ENCODE data around the gene FER1L5. TPM values are rescaled to one million over a fixed set of nuclear protein-coding genes. Genes with fewer than 3 reads are reported as not detected.

FER1L5 gene
- total RNA-seq, 1 donor from 2014 or later = not detected

DNA sequence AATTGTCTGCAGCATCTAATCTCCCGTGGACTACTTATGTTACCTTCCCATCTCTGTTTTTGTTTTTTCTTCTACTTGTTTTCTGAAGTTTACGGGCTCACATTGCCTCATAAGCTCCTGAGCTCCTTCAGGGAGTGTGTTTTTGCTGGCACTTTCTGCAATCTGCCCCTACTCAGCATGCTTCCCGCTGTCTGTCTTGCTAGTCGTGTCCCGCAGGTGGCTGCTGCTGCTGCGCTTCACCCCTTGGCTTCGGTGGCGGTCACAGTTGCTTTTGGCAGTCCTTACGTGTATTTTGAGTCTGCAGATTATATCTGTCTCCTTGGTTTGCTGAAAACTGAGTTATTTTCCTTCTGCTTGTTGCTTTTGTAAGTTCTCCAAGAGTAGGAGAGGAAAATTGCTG is 37.3 kb downstream of the FER1L5 start:
- DNase-seq (ENCODE audit: low read depth) = no peak

DNA sequence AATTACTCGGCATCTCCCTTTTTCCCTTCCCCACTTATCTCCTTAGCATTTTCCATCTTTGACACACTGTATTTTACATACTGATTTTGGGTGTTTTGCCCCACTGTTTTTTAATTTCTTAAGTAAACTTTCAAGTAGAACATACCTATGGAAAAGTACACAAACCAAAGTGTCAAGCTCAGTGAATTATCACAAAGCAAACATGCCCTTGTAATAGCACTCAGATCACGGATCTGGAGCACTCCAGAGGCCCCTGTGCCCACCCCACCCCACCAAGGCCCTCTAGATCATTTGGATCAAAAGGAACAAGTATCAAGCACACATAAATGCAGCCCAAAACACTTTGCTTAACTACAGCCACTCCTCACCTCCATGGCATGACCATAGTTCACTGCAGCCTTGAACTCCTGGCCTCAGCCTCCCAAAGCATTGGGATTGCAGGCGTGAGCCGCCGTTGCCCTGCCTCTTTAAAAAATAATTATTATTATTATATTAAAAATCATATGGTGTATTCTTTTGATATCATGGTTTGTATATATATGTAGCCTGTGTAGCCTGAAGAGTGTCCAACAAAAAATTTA is 38.1 kb downstream of the FER1L5 start:
- no peak for DNase-seq (ENCODE audit: low read depth)

GRCh38 chr2:96681540-96681939 is 39.0 kb downstream of the FER1L5 start:
- DNase-seq (ENCODE audit: low read depth) = no peak

- no peak for DNase-seq (ENCODE audit: low read depth)
Observed at GRCh38 chr2:96683307-96683706, 40.7 kb downstream of the FER1L5 start.

DNA sequence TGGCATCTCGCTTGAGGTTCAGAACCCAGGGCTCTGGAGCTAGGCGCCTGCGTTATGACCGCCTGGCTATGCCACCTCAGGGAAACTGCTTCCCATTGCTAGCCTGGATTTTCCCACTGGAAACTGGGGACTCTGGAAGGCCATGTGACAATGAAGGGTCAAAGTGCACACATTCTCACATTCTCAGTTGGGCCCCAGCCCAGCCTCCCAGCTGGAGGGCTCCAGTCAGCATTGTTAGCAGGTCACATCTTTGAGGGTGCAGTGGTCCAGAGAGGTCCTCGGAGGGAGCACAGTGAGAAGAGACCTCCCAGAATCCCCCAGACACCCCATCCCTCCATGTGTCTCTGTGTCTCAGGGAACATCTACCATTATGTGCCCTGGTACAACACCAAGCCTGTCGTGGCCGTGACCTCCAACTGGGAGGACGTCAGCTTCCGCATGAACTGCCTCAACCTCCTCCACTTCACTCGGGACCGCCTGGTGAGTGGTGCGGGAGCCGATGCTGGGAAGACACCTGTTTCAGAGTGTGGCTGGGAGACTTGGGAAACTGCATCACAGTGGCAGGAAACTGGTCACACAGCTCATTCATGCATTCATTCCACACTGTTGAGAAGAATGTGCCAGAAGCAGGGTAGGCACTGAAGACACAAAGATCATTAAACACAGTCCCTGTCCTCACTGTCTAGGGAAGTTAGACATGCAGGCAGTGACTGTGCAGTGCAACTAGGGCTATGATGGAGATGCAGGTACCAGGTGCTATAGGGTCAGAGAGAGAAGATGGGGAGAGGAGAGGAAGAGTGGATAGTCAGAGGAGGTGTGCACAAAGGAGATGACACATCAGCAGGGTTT is 41.6 kb downstream of the FER1L5 start:
- no peak for DNase-seq (ENCODE audit: low read depth)

GRCh38 chr2:96684883-96685576 is 42.5 kb downstream of the FER1L5 start:
- peak; percentile 11 for DNase-seq (ENCODE audit: low read depth)

GRCh38 chr2:96685577-96686459 is 43.3 kb downstream of the FER1L5 start:
- DNase-seq (ENCODE audit: low read depth) = no peak

DNA sequence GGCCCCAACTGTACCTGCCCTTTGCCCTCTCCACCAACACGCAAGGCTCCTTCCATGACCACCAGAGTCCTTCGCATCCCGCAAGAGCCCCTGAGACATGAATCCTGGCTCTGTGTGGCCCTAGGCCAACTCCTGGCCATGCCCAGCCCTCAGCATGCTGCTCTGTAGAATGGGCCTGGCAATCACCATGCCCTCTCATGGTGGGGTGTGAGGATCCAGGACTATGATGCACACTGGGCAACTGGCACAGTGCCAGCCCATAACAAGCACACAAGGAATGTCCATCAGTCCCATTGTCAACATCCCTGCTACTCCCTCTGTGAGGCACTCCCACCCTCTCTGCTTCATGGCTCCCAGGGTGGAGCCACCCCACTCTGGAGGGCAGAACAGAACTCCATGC is 44.7 kb downstream of the FER1L5 start:
- DNase-seq (ENCODE audit: low read depth) = no peak

DNA sequence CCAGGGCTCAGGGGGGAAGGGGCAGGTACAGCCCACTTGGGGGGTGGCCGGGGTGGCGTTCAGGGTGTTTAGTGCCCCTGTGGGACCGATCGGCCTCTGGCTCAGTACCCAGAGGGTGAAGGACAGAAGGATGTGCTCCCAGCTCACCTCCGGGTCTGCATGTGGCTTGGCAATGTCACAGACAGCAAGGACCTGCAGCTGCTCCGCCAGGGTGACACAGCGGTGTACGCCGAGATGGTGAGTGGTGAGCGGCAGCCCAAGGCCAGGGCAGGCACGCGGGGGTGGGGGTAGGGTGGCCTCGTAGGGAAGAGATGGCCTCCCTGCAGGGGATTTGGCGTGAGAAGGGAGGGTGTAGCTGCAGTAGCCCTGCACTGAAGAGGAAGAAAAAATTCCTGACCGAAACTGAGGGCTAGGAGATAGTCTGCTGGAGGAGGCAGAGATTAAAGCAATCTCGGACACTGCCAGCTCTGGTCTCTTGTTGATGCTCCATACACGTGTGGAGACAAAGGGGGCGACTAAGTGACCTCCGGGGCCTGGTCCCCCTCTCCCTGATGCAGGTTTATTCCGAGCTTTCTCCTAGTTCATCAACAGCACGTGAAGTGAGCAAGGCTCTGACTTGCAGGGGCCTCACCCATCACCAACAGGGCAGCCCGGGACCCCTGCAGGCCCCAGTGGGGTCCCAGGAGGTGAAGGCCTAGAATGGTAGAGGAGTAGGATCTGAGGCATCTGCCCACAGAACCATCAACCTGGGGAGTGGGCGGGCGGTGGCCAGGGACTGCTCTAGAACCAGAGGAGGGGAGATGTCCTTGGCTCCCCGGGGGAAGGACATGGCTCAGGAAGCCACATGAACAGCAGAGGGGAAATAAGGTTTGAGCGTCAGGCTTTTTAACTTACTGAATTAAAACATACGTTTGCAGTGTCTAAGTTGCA is 45.4 kb downstream of the FER1L5 start:
- DNase-seq (ENCODE audit: low read depth) = no peak

GRCh38 chr2:96688649-96689430 is 46.3 kb downstream of the FER1L5 start:
- DNase-seq (ENCODE audit: low read depth) = no peak

DNA sequence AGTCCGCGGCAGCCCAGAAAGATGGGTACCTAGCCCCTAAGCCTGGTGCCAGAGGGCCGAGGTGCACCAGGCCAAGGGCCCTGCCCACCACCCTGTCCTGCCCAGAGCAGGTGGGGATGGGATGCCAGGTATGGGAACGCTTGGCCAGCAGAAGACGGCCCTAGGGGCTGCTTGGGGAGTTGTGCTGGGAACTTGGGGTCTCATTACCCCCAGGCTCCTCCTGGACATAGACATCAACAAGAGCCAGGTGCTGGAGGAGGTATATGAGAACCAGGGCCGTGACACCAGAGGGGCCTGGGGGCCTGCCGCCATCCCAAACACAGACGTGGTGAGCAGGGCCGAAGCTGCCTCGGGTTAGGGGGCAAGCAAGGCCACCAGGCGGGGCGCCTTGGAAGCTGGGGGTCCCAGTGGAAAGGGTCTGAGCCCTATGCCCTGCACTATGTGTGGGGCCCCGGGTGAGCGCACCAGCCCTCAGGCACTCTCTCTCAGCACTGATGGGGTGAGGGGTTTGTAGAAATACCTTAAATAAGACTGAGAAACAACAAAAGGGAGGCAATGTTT is 46.9 kb downstream of the FER1L5 start:
- DNase-seq (ENCODE audit: low read depth) = no peak

- DNase-seq (ENCODE audit: low read depth) = no peak
Observed at GRCh38 chr2:96690306-96691021, 47.9 kb downstream of the FER1L5 start.

DNA sequence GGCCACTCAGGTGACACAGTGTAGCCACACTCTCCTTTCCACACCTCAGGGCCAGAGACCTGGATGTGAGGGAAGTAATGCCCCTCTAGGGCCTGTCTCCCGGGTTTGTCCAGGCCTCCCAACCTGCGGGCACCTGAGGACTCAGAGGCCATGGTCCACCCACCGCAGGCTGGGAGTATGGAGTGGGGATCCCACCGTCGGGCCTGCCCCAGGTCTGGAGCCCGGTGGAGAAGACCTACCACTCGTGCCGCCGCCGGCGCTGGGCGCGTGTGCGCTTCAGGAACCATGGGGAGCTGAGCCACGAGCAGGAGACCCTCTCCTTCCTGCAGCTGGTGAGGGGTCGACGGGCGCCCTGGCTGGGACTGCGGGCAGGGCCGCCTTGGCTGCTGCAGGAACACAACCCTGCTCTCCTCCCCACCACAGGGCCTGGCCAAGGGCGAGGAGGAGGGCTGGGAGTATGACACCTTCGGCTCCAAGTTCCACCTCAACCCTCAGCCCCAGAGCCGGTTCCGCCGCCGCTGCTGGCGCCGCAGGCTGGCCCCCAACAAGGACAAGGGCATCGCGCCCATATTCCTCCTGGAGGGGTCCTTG is 48.6 kb downstream of the FER1L5 start:
- no peak for DNase-seq (ENCODE audit: low read depth)

- no peak for DNase-seq (ENCODE audit: low read depth)
Observed at GRCh38 chr2:96692094-96692971, 49.8 kb downstream of the FER1L5 start.

GRCh38 chr2:96693286-96694200 is 51.0 kb downstream of the FER1L5 start:
- DNase-seq (ENCODE audit: low read depth) = no peak

GRCh38 chr2:96694279-96694678 is 51.7 kb downstream of the FER1L5 start:
- no peak for DNase-seq (ENCODE audit: low read depth)

Measured in myocyte (in vitro differentiated cells).